ENCODE results near the gene RASD2.

RASD2 gene

GRCh38 chr22:35555483-35555890, 14.9 kb downstream of the RASD2 start:
- TF ChIP-seq POLR2A (IDR thresholded peaks at IDR 0.05; ENCODE audit: low read depth, low read length) = no peak
- TF ChIP-seq TAF1 (IDR thresholded peaks at IDR 0.05; ENCODE audit: borderline replicate concordance, low read depth, low read length) = no peak
- TF ChIP-seq POLR2AphosphoS5 (IDR thresholded peaks at IDR 0.05; ENCODE audit: low read depth, low read length) = no peak
- FAIRE-seq (no peak), DNase-seq (ENCODE audit: insufficient read length) (no peak)

GRCh38 chr22:35555946-35556547, 15.4 kb downstream of the RASD2 start:
- TF ChIP-seq POLR2AphosphoS5 (IDR thresholded peaks at IDR 0.05; ENCODE audit: low read depth, low read length) (no peak), POLR2A (IDR thresholded peaks at IDR 0.05; ENCODE audit: low read depth, low read length) (no peak), TAF1 (IDR thresholded peaks at IDR 0.05; ENCODE audit: borderline replicate concordance, low read depth, low read length) (no peak)
- DNase-seq (ENCODE audit: insufficient read length) (no peak), FAIRE-seq (no peak)

GRCh38 chr22:35556666-35557065, 16.0 kb downstream of the RASD2 start:
- TF ChIP-seq POLR2A (IDR thresholded peaks at IDR 0.05; ENCODE audit: low read depth, low read length) (no peak), TAF1 (IDR thresholded peaks at IDR 0.05; ENCODE audit: borderline replicate concordance, low read depth, low read length) (no peak), POLR2AphosphoS5 (IDR thresholded peaks at IDR 0.05; ENCODE audit: low read depth, low read length) (no peak)
- DNase-seq (ENCODE audit: insufficient read length) = no peak
- no peak for FAIRE-seq

- FAIRE-seq (no peak), DNase-seq (ENCODE audit: insufficient read length) (no peak)
- TF ChIP-seq TAF1 (IDR thresholded peaks at IDR 0.05; ENCODE audit: borderline replicate concordance, low read depth, low read length) (no peak), POLR2AphosphoS5 (IDR thresholded peaks at IDR 0.05; ENCODE audit: low read depth, low read length) (no peak), POLR2A (IDR thresholded peaks at IDR 0.05; ENCODE audit: low read depth, low read length) (no peak)
Observed at GRCh38 chr22:35558031-35558430, 17.4 kb downstream of the RASD2 start.

- DNase-seq (ENCODE audit: insufficient read length) (no peak), FAIRE-seq (no peak)
- TF ChIP-seq POLR2AphosphoS5 (IDR thresholded peaks at IDR 0.05; ENCODE audit: low read depth, low read length) = no peak
- TF ChIP-seq TAF1 (IDR thresholded peaks at IDR 0.05; ENCODE audit: borderline replicate concordance, low read depth, low read length) = no peak
- no peak for TF ChIP-seq POLR2A (IDR thresholded peaks at IDR 0.05; ENCODE audit: low read depth, low read length)
Observed at GRCh38 chr22:35558719-35559118, 18.1 kb downstream of the RASD2 start.

GRCh38 chr22:35559354-35560005, 18.8 kb downstream of the RASD2 start:
- DNase-seq (ENCODE audit: insufficient read length) (no peak), FAIRE-seq (no peak)
- TF ChIP-seq TAF1 (IDR thresholded peaks at IDR 0.05; ENCODE audit: borderline replicate concordance, low read depth, low read length) (no peak), POLR2AphosphoS5 (IDR thresholded peaks at IDR 0.05; ENCODE audit: low read depth, low read length) (no peak), POLR2A (IDR thresholded peaks at IDR 0.05; ENCODE audit: low read depth, low read length) (no peak)

GRCh38 chr22:35560366-35560765, 19.7 kb downstream of the RASD2 start:
- TF ChIP-seq POLR2A (IDR thresholded peaks at IDR 0.05; ENCODE audit: low read depth, low read length) (no peak), TAF1 (IDR thresholded peaks at IDR 0.05; ENCODE audit: borderline replicate concordance, low read depth, low read length) (no peak), POLR2AphosphoS5 (IDR thresholded peaks at IDR 0.05; ENCODE audit: low read depth, low read length) (no peak)
- FAIRE-seq (no peak), DNase-seq (ENCODE audit: insufficient read length) (no peak)

GRCh38 chr22:35560824-35561223, 20.2 kb downstream of the RASD2 start:
- TF ChIP-seq TAF1 (IDR thresholded peaks at IDR 0.05; ENCODE audit: borderline replicate concordance, low read depth, low read length) (no peak), POLR2AphosphoS5 (IDR thresholded peaks at IDR 0.05; ENCODE audit: low read depth, low read length) (no peak), POLR2A (IDR thresholded peaks at IDR 0.05; ENCODE audit: low read depth, low read length) (no peak)
- FAIRE-seq (no peak), DNase-seq (ENCODE audit: insufficient read length) (no peak)

GRCh38 chr22:35561796-35562526, 21.3 kb downstream of the RASD2 start:
- FAIRE-seq (no peak), DNase-seq (ENCODE audit: insufficient read length) (no peak)
- TF ChIP-seq POLR2A (IDR thresholded peaks at IDR 0.05; ENCODE audit: low read depth, low read length) = no peak
- no peak for TF ChIP-seq POLR2AphosphoS5 (IDR thresholded peaks at IDR 0.05; ENCODE audit: low read depth, low read length)
- TF ChIP-seq TAF1 (IDR thresholded peaks at IDR 0.05; ENCODE audit: borderline replicate concordance, low read depth, low read length) = no peak

- no peak for DNase-seq (ENCODE audit: insufficient read length)
- no peak for FAIRE-seq
- TF ChIP-seq POLR2A (IDR thresholded peaks at IDR 0.05; ENCODE audit: low read depth, low read length) = no peak
Observed at GRCh38 chr22:35563211-35563610, 22.6 kb downstream of the RASD2 start.

- DNase-seq (ENCODE audit: insufficient read length) (no peak), FAIRE-seq (no peak)
- TF ChIP-seq POLR2AphosphoS5 (IDR thresholded peaks at IDR 0.05; ENCODE audit: low read depth, low read length) = no peak
- TF ChIP-seq TAF1 (IDR thresholded peaks at IDR 0.05; ENCODE audit: borderline replicate concordance, low read depth, low read length) = no peak
- no peak for TF ChIP-seq POLR2A (IDR thresholded peaks at IDR 0.05; ENCODE audit: low read depth, low read length)
Observed at GRCh38 chr22:35564975-35565867, 24.6 kb downstream of the RASD2 start.
